SK-N-SH treated with all-trans-retinoic acid at 6 μM for 48 hours (cell line): Measurements from ENCODE around the gene SMYD5.

ENCODE experiments used
- ATAC-seq: fragments of 200-7000 bp; cut with Tn5 transposase; 3 replicates; pipeline ENCODE4 v1.9.1; 2020; ENCODE audit warnings: mild to moderate bottlenecking, moderate library complexity
- BACH2 ChIP-seq: fragments of 250-450 bp; sonication (Bioruptor Pico); IDR thresholded peaks from 2 replicates; pipeline ENCODE4 v1.9.0; 2021; ENCODE audit warnings: mild to moderate bottlenecking, borderline replicate concordance
- CSDC2 ChIP-seq: fragments of 250-450 bp; sonication (Bioruptor Pico); IDR thresholded peaks from 2 replicates; pipeline ENCODE4 v1.5.0; 2020; ENCODE audit warnings: mild to moderate bottlenecking, moderate library complexity
- ESRRG ChIP-seq: fragments of 250-450 bp; sonication (Bioruptor Pico); IDR thresholded peaks from 2 replicates; pipeline ENCODE4 v1.6.1; 2021; ENCODE audit warnings: mild to moderate bottlenecking
- GLIS3 ChIP-seq: fragments of 250-450 bp; sonication (Bioruptor Pico); IDR thresholded peaks from 2 replicates; pipeline ENCODE4 v1.5.0; 2020; ENCODE audit warnings: mild to moderate bottlenecking, moderate library complexity
- ISL1 ChIP-seq: fragments of 250-450 bp; sonication (Bioruptor Pico); IDR thresholded peaks from 2 replicates; pipeline ENCODE4 v2.1.2; 2022; ENCODE audit warnings: mild to moderate bottlenecking, moderate library complexity
- OSR1 ChIP-seq: fragments of 250-450 bp; sonication (Bioruptor Pico); IDR thresholded peaks from 2 replicates; pipeline ENCODE4 v1.8.0; 2022; ENCODE audit warnings: moderate library complexity, mild to moderate bottlenecking, inconsistent platforms
- PPARA ChIP-seq: fragments of 250-450 bp; sonication (Bioruptor Pico); IDR thresholded peaks from 2 replicates; pipeline ENCODE4 v1.5.0; 2020; ENCODE audit warnings: mild to moderate bottlenecking, borderline replicate concordance
- RARB ChIP-seq: fragments of 250-450 bp; sonication (Bioruptor Pico); IDR thresholded peaks from 2 replicates; pipeline ENCODE4 v1.8.0; 2021; ENCODE audit warnings: mild to moderate bottlenecking, moderate library complexity
- SNAI2 ChIP-seq: fragments of 250-450 bp; sonication (Bioruptor Pico); IDR thresholded peaks from 2 replicates; pipeline ENCODE4 v1.5.0; 2020; ENCODE audit warnings: mild to moderate bottlenecking, moderate library complexity
- TCF4 ChIP-seq: fragments of 250-450 bp; sonication (Bioruptor Pico); IDR thresholded peaks from 2 replicates; pipeline ENCODE4 v1.8.0; 2021; ENCODE audit warnings: mild to moderate bottlenecking, moderate library complexity, borderline replicate concordance
- TOX ChIP-seq: fragments of 250-450 bp; sonication (Bioruptor Pico); IDR thresholded peaks from 2 replicates; pipeline ENCODE4 v1.8.0; 2021; ENCODE audit warnings: mild to moderate bottlenecking, moderate library complexity, borderline replicate concordance
- ZFP3 ChIP-seq: fragments of 250-450 bp; sonication (Bioruptor Pico); IDR thresholded peaks from 2 replicates; pipeline ENCODE4 v1.5.0; 2020; ENCODE audit warnings: mild to moderate bottlenecking, moderate library complexity
- ZFP30 ChIP-seq: fragments of 450-650 bp; formaldehyde crosslinking; IDR thresholded peaks from 2 replicates; pipeline ENCODE4 v1.5.0; 2022; ENCODE audit warnings: mild to moderate bottlenecking, moderate library complexity
- ZNF565 ChIP-seq: fragments of 450-650 bp; formaldehyde crosslinking; conservative IDR thresholded peaks from 2 replicates; pipeline ENCODE4 v1.5.0; 2020; ENCODE audit warnings: low read depth, mild to moderate bottlenecking, moderate library complexity
- ZNF8 ChIP-seq: fragments of 450-650 bp; formaldehyde crosslinking; IDR thresholded peaks from 2 replicates; pipeline ENCODE4 v1.5.0; 2020; ENCODE audit warnings: mild to moderate bottlenecking, moderate library complexity
- TF ChIP-seq, protein P1 (sequence below): fragments of 250-450 bp; sonication (Bioruptor Pico); IDR thresholded peaks from 2 replicates; pipeline ENCODE4 v1.5.1; 2021; ENCODE audit warnings: mild to moderate bottlenecking, moderate library complexity
- TF ChIP-seq, protein P2 (sequence below): fragments of 250-450 bp; sonication (Bioruptor Pico); IDR thresholded peaks from 2 replicates; pipeline ENCODE4 v1.8.0; 2021; ENCODE audit warnings: low read depth, mild to moderate bottlenecking, moderate library complexity, borderline replicate concordance
- TF ChIP-seq, protein P3 (sequence below): fragments of 250-450 bp; sonication (Bioruptor Pico); IDR thresholded peaks from 2 replicates; pipeline ENCODE4 v1.8.0; 2020; ENCODE audit warnings: mild to moderate bottlenecking, moderate library complexity, borderline replicate concordance
- TF ChIP-seq, protein P4 (sequence below): fragments of 250-450 bp; sonication (Bioruptor Pico); IDR thresholded peaks from 2 replicates; pipeline ENCODE4 v1.5.0; 2020; ENCODE audit warnings: mild to moderate bottlenecking, moderate library complexity

The SMYD5 gene

DNA sequence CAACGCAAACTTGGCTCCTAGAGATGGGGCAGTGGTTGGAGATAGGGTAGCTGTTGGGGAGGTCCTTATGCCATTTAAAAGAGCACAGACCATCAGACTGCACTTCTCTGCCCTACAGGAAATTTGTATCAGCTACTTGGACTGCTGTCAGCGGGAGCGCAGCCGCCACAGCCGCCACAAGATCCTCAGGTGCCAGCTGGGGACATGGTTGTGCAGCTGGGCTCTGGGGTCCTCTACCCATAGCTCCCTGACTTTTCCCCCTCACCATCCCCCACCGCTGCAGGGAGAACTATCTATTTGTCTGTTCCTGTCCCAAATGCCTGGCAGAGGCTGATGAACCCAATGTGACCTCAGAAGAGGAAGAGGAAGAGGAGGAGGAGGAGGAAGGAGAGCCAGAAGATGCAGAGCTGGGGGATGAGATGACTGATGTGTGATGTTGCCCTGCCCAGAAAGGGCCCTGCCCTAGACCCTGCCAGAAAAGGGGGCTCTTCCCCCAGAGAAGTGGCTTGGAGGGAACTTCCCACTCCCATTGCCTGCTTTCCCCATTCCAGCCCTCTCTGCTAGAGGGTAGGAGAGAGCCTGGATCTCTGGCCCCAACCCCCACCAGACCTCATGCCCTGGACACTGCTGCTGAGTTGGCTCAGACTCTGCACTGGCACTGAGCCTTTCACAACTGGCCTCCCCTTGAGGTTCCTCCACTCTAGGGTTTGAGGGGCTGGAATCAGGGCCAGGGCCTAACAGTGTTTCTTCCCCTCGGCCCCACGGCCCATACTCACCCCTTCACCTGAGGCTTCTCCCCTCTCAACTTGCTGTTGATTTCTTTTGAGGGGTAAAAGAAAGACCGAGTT, 11.7 kb downstream of the SMYD5 start (continued):
- TF ChIP-seq, protein P1, sequence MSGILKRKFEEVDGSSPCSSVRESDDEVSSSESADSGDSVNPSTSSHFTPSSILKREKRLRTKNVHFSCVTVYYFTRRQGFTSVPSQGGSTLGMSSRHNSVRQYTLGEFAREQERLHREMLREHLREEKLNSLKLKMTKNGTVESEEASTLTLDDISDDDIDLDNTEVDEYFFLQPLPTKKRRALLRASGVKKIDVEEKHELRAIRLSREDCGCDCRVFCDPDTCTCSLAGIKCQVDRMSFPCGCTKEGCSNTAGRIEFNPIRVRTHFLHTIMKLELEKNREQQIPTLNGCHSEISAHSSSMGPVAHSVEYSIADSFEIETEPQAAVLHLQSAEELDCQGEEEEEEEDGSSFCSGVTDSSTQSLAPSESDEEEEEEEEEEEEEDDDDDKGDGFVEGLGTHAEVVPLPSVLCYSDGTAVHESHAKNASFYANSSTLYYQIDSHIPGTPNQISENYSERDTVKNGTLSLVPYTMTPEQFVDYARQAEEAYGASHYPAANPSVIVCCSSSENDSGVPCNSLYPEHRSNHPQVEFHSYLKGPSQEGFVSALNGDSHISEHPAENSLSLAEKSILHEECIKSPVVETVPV (CRISPR knock-in tag) = no peak
- TF ChIP-seq BACH2 (CRISPR knock-in tag) = no peak
- TF ChIP-seq TOX (CRISPR knock-in tag) = no peak

DNA sequence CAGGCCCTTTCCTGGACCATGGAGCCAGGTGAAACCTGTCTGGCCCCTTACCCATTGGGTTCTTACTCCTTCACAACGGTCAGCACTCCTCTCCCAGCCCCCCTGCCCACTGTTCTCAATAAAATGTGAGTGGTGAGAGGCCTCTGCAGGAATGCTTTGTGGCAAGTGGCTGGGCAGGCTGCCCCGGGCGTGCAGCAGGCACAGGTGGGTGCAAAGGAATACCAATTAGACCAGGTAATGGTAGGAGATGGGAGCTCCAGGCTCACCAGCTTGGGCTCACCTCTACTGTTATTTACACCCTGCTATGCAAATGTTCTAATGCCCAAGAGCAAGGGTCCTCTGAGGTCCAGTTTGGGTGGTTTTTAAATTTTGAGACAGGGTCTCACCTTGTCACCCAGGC, 13.0 kb downstream of the SMYD5 start:
- ATAC-seq = no peak
- TF ChIP-seq PPARA (CRISPR knock-in tag) = no peak
- no peak for TF ChIP-seq RARB
- no peak for TF ChIP-seq OSR1 (CRISPR knock-in tag)
- TF ChIP-seq ZFP30 (CRISPR knock-in tag) = no peak
- no peak for TF ChIP-seq ZNF565 (CRISPR knock-in tag)
- TF ChIP-seq ISL1 (CRISPR knock-in tag) = no peak
- TF ChIP-seq, protein P2, sequence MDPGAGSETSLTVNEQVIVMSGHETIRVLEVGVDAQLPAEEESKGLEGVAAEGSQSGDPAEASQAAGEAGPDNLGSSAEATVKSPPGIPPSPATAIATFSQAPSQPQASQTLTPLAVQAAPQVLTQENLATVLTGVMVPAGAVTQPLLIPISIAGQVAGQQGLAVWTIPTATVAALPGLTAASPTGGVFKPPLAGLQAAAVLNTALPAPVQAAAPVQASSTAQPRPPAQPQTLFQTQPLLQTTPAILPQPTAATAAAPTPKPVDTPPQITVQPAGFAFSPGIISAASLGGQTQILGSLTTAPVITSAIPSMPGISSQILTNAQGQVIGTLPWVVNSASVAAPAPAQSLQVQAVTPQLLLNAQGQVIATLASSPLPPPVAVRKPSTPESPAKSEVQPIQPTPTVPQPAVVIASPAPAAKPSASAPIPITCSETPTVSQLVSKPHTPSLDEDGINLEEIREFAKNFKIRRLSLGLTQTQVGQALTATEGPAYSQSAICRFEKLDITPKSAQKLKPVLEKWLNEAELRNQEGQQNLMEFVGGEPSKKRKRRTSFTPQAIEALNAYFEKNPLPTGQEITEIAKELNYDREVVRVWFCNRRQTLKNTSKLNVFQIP = no peak
- TF ChIP-seq TOX (CRISPR knock-in tag) = no peak
- TF ChIP-seq SNAI2 (CRISPR knock-in tag) = no peak
- TF ChIP-seq CSDC2 (CRISPR knock-in tag) = no peak
- no peak for TF ChIP-seq ESRRG (CRISPR knock-in tag)
- TF ChIP-seq ZFP3 (CRISPR knock-in tag) = no peak
- TF ChIP-seq, protein P3, sequence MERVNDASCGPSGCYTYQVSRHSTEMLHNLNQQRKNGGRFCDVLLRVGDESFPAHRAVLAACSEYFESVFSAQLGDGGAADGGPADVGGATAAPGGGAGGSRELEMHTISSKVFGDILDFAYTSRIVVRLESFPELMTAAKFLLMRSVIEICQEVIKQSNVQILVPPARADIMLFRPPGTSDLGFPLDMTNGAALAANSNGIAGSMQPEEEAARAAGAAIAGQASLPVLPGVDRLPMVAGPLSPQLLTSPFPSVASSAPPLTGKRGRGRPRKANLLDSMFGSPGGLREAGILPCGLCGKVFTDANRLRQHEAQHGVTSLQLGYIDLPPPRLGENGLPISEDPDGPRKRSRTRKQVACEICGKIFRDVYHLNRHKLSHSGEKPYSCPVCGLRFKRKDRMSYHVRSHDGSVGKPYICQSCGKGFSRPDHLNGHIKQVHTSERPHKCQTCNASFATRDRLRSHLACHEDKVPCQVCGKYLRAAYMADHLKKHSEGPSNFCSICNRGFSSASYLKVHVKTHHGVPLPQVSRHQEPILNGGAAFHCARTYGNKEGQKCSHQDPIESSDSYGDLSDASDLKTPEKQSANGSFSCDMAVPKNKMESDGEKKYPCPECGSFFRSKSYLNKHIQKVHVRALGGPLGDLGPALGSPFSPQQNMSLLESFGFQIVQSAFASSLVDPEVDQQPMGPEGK (CRISPR knock-in tag) = no peak
- no peak for TF ChIP-seq ZNF8 (CRISPR knock-in tag)
- no peak for TF ChIP-seq GLIS3
- TF ChIP-seq TCF4 = no peak
- TF ChIP-seq, protein P4, sequence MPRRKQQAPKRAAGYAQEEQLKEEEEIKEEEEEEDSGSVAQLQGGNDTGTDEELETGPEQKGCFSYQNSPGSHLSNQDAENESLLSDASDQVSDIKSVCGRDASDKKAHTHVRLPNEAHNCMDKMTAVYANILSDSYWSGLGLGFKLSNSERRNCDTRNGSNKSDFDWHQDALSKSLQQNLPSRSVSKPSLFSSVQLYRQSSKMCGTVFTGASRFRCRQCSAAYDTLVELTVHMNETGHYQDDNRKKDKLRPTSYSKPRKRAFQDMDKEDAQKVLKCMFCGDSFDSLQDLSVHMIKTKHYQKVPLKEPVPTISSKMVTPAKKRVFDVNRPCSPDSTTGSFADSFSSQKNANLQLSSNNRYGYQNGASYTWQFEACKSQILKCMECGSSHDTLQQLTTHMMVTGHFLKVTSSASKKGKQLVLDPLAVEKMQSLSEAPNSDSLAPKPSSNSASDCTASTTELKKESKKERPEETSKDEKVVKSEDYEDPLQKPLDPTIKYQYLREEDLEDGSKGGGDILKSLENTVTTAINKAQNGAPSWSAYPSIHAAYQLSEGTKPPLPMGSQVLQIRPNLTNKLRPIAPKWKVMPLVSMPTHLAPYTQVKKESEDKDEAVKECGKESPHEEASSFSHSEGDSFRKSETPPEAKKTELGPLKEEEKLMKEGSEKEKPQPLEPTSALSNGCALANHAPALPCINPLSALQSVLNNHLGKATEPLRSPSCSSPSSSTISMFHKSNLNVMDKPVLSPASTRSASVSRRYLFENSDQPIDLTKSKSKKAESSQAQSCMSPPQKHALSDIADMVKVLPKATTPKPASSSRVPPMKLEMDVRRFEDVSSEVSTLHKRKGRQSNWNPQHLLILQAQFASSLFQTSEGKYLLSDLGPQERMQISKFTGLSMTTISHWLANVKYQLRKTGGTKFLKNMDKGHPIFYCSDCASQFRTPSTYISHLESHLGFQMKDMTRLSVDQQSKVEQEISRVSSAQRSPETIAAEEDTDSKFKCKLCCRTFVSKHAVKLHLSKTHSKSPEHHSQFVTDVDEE (CRISPR knock-in tag) = no peak
- no peak for TF ChIP-seq BACH2 (CRISPR knock-in tag)

DNA sequence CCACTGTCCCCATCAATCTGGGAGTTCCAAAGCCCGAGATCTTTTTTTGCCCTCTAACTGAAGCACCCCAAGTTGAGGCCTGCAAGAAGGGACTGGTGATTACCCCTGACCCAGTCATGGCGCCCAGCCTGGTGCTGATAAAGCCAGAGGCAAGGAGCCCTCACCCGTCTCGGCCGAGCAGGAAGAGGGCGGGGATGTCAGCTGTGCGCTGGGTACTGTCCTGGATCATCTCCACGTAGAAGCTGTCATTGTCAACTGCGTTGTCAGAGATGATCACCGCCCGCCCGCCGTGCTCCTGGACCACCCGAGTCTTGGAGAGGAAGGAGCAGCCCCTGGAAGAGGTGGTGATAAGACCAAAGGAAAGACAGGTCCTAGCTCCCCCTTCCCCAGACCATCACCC, 14.6 kb downstream of the SMYD5 start:
- no peak for ATAC-seq
- no peak for TF ChIP-seq CSDC2 (CRISPR knock-in tag)
- TF ChIP-seq BACH2 (CRISPR knock-in tag) = no peak
- TF ChIP-seq PPARA (CRISPR knock-in tag) = no peak
- TF ChIP-seq TCF4 = no peak
- no peak for TF ChIP-seq ZFP30 (CRISPR knock-in tag)
- TF ChIP-seq ISL1 (CRISPR knock-in tag) = no peak
- TF ChIP-seq, protein P4 (CRISPR knock-in tag) = no peak
- no peak for TF ChIP-seq GLIS3
